ENCODE data around the gene CIDEC. TPM values are rescaled to one million over a fixed set of nuclear protein-coding genes. Genes with fewer than 3 reads are reported as not detected.

Gene CIDEC
- total and polyA plus RNA-seq, 2 of the 13 experiments (the other 11 are each of a cell fraction or from before 2014, with no cell fraction given): 2.5 to 10.4 TPM

- TF ChIP-seq TCF7L2 (IDR thresholded peaks at IDR 0.05; ENCODE audit: low read depth, low read length) (no peak), ZNF564 (CRISPR knock-in tag; IDR thresholded peaks at IDR 0.05) (no peak), NFAT5 (CRISPR knock-in tag; IDR thresholded peaks at IDR 0.05) (no peak), DZIP1 (CRISPR knock-in tag; IDR thresholded peaks at IDR 0.05) (no peak), MED13 (CRISPR knock-in tag; IDR thresholded peaks at IDR 0.05) (no peak), ZNF614 (CRISPR knock-in tag; IDR thresholded peaks at IDR 0.05; ENCODE audit: borderline replicate concordance) (peak; percentile 24; the same call in 1 of the 2 replicates), KLF6 (CRISPR knock-in tag; IDR thresholded peaks at IDR 0.05) (0 out of 2 replicates have a peak, but pooled peaks have one; percentile 80), ZNF343 (CRISPR knock-in tag; IDR thresholded peaks at IDR 0.05) (peak; percentile 61; the same call in 1 of the 2 replicates), XRCC5 (optimal IDR thresholded peaks at IDR 0.05; ENCODE audit: low read length) (no peak), ZNF383 (CRISPR knock-in tag; IDR thresholded peaks at IDR 0.05; ENCODE audit: borderline replicate concordance) (no peak), PAX8 (CRISPR knock-in tag; IDR thresholded peaks at IDR 0.05; ENCODE audit: borderline replicate concordance) (no peak)
- TF ChIP-seq, protein P1, sequence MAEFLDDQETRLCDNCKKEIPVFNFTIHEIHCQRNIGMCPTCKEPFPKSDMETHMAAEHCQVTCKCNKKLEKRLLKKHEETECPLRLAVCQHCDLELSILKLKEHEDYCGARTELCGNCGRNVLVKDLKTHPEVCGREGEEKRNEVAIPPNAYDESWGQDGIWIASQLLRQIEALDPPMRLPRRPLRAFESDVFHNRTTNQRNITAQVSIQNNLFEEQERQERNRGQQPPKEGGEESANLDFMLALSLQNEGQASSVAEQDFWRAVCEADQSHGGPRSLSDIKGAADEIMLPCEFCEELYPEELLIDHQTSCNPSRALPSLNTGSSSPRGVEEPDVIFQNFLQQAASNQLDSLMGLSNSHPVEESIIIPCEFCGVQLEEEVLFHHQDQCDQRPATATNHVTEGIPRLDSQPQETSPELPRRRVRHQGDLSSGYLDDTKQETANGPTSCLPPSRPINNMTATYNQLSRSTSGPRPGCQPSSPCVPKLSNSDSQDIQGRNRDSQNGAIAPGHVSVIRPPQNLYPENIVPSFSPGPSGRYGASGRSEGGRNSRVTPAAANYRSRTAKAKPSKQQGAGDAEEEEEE (CRISPR knock-in tag; IDR thresholded peaks at IDR 0.05; ENCODE audit: borderline replicate concordance): no peak
Measured at GRCh38 chr3:9862391-9863057, 17.5 kb downstream of the CIDEC start (continued).

Measured in HepG2 (cell line).